NCI-H1048 (cell line): ENCODE measurements around the gene SH2D7.
"Not testable (repeated sequence)": the region's sequence is repeated elsewhere in the genome, so short reads cannot be mapped to it uniquely, and the experiment has no call there.

Source experiments
- DNase-seq: peaks from one replicate; lab custom pipeline; 2025; lab: John Stamatoyannopoulos, UW

Gene SH2D7

GRCh38 chr15:78142332-78142731 is 50.0 kb downstream of the SH2D7 start:
- no peak for DNase-seq

GRCh38 chr15:78146425-78147154 is 54.2 kb downstream of the SH2D7 start:
- DNase-seq: no peak

DNA sequence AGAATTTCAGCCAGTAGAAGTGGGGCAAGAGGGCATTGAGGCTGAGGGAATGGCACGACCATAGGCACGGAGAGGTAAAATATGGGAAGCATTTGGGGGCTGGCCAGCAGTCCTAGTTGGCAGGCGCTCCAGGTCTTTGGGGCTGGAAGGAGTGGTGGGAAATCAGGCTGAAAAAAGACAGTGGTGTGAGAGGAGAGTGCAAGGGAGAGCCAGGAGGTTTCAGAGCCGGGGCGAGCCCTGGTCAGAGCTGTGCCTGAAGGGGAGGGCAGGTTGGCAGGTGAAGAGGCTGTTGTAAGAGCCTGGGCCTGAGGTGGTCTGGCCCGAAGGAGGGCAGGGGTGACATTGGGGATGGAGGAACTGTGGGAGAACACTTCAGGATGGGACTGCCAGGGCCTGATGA is 55.2 kb downstream of the SH2D7 start:
- no peak for DNase-seq

- DNase-seq: no peak
Observed at GRCh38 chr15:78148392-78149067, 56.2 kb downstream of the SH2D7 start.

- peak; percentile 93 for DNase-seq
Observed at GRCh38 chr15:78149068-78149804, 56.9 kb downstream of the SH2D7 start, which contains the start of gene IDH3A. IDH3A (plus strand) TSS chr15:78149362; CDS start chr15:78149404, 42 bp downstream.

GRCh38 chr15:78149805-78150751 is 57.7 kb downstream of the SH2D7 start:
- no peak for DNase-seq

- not testable (repeated sequence) for DNase-seq
Observed at GRCh38 chr15:78151075-78151474, 58.7 kb downstream of the SH2D7 start.
